CD14-positive monocyte (primary cell): Measurements from ENCODE around the gene UGGT2. TPM values are rescaled to one million over a fixed set of nuclear protein-coding genes. Genes with fewer than 3 reads are reported as not detected.

ENCODE experiments used
- DNase-seq, 3 donors: peaks; one replicate each; pipeline ENCODE4 v3.0.0-alpha.2; 2011 to 2022
- H2AFZ ChIP-seq: 2 replicates; pipeline ENCODE4 v1.6.0; 2012; ENCODE audit warnings: mild to moderate bottlenecking, low read depth, low read length, inconsistent platforms; ENCODE audit not compliant: insufficient read depth, poor library complexity, severe bottlenecking
- H3K27ac ChIP-seq, 2 donors: 1 replicate in 1 of 2; 2 replicates in 1 of 2; pipeline ENCODE4 v1.5.1; 2012 to 2013; ENCODE audit warnings: low read length in 2 of 2, control low read depth in 1 of 2, inconsistent platforms in 1 of 2, low read depth in 1 of 2, mild to moderate bottlenecking in 1 of 2
- H3K27me3 ChIP-seq, 2 donors: one replicate each; pipeline versions ENCODE4 v1.6.0 to v1.6.1; 2011 to 2013; ENCODE audit warnings: low read length in 2 of 2; ENCODE audit not compliant: control insufficient read depth in 2 of 2, insufficient read depth in 2 of 2
- H3K36me3 ChIP-seq, 2 donors: replicated peaks in 1 of 2; 1 replicate in 1 of 2; 2 replicates in 1 of 2; pipeline versions ENCODE4 v1.5.1 to v1.6.1; 2012 to 2013; ENCODE audit warnings: low read length in 2 of 2, control low read depth in 1 of 2, inconsistent platforms in 1 of 2, mild to moderate bottlenecking in 1 of 2; ENCODE audit not compliant: insufficient read depth in 2 of 2, control insufficient read depth in 1 of 2
- H3K4me1 ChIP-seq, 2 donors: 1 replicate in 1 of 2; 2 replicates in 1 of 2; pipeline versions ENCODE4 v1.5.1 to v1.6.1; 2012 to 2013; ENCODE audit warnings: low read length in 2 of 2, control low read depth in 1 of 2, inconsistent platforms in 1 of 2, mild to moderate bottlenecking in 1 of 2, moderate library complexity in 1 of 2; ENCODE audit not compliant: insufficient read depth in 2 of 2, control insufficient read depth in 1 of 2
- H3K4me2 ChIP-seq: replicated peaks from 2 replicates; pipeline ENCODE3; 2012; ENCODE audit warnings: low read length, moderate library complexity, mild to moderate bottlenecking; ENCODE audit not compliant: poor library complexity, severe bottlenecking; ENCODE audit errors: extremely low read depth
- H3K4me3 ChIP-seq, 3 experiments: fragments of 200-600 bp in 1 of 3; sonication (generic) in 1 of 3; replicated peaks in 1 of 3; 1 replicate in 2 of 3; 2 replicates in 1 of 3; pipeline ENCODE4 v1.5.1; 2011 to 2013; ENCODE audit warnings: low read length in 3 of 3, mild to moderate bottlenecking in 3 of 3, control low read depth in 2 of 3, low read depth in 2 of 3, inconsistent platforms in 1 of 3, moderate library complexity in 1 of 3
- H3K79me2 ChIP-seq: 2 replicates; pipeline ENCODE4 v1.6.0; 2012; ENCODE audit warnings: mild to moderate bottlenecking, control low read depth, inconsistent platforms, low read length, moderate library complexity; ENCODE audit not compliant: insufficient read depth
- H3K9ac ChIP-seq: 2 replicates; pipeline ENCODE4 v1.6.0; 2017; ENCODE audit warnings: low read length, mild to moderate bottlenecking; ENCODE audit not compliant: insufficient read depth, poor library complexity, severe bottlenecking
- H3K9me3 ChIP-seq, 2 donors: replicated peaks in 1 of 2; 1 replicate in 1 of 2; 2 replicates in 1 of 2; pipeline versions ENCODE4 v1.5.1 to v1.6.1; 2012 to 2013; ENCODE audit warnings: low read length in 2 of 2, control low read depth in 1 of 2; ENCODE audit not compliant: control insufficient read depth in 1 of 2, insufficient read depth in 1 of 2
- H4K20me1 ChIP-seq: 2 replicates; pipeline ENCODE4 v1.6.0; 2012; ENCODE audit warnings: mild to moderate bottlenecking, low read length, control low read depth, moderate library complexity; ENCODE audit not compliant: insufficient read depth
- H3K27ac Mint-ChIP-seq, 7 donors: one replicate each; pipeline ENCODE4 v1.8.0; 2020; ENCODE audit warnings: mild to moderate bottlenecking in 7 of 7, mixed read lengths in 7 of 7, moderate library complexity in 6 of 7, inconsistent platforms in 2 of 7
- H3K27me3 Mint-ChIP-seq, 3 donors: one replicate each; pipeline ENCODE4 v1.8.0; 2021 to 2022; ENCODE audit warnings: low read depth in 3 of 3, mild to moderate bottlenecking in 3 of 3, mixed read lengths in 3 of 3, moderate library complexity in 3 of 3, inconsistent platforms in 1 of 3
- H3K36me3 Mint-ChIP-seq, 2 donors: one replicate each; pipeline ENCODE4 v1.8.0; 2020; ENCODE audit warnings: mixed read lengths in 2 of 2, inconsistent platforms in 1 of 2, mild to moderate bottlenecking in 1 of 2
- H3K4me1 Mint-ChIP-seq: one replicate; pipeline ENCODE4 v1.8.0; 2020; ENCODE audit warnings: mild to moderate bottlenecking, mixed read lengths
- H3K4me3 Mint-ChIP-seq, 2 donors: one replicate each; pipeline ENCODE4 v1.8.0; 2020; ENCODE audit warnings: mild to moderate bottlenecking in 2 of 2, mixed read lengths in 2 of 2, moderate library complexity in 1 of 2
- H3K9me3 Mint-ChIP-seq, 7 donors: one replicate each; pipeline ENCODE4 v1.8.0; 2020 to 2022; ENCODE audit warnings: mixed read lengths in 7 of 7, mild to moderate bottlenecking in 6 of 7, moderate library complexity in 6 of 7, inconsistent platforms in 2 of 7
- CTCF ChIP-seq: fragments of 200-600 bp; IDR thresholded peaks from one replicate; pipeline ENCODE4 v1.8.0; 2022; ENCODE audit warnings: antibody characterized with exemption, mild to moderate bottlenecking
- WGBS: methylation state at CpG from one replicate; pipeline ENCODE4 v1.1.5; 2013; ENCODE audit warnings: missing lambda C conversion rate; ENCODE audit not compliant: insufficient coverage; 5-methylcytosine and 5-hydroxymethylcytosine counted together
- intact Hi-C, 2 donors: fragments of 100-400 bp; cut with micrococcal nuclease; formaldehyde crosslinking; loops; one replicate each; pipeline versions ENCODE4 v1.15.0 to v1.15.1; 2023
- polyA plus RNA-seq, 3 donors: library from polyadenylated mRNA; depleted of rRNA in 1 of 3; unstranded in 2 of 3; stranded (reverse) in 1 of 3; fragments of 300-500 nt in 2 of 3; fragments of >200 nt in 1 of 3; fragmentation: Illumina TruSeq in 2 of 3; gene quantifications; 1 replicate in 2 of 3; 2 replicates in 1 of 3; pipeline ENCODE4 v1.2.3, GENCODE V29; 2012 to 2021

UGGT2 gene
- polyA plus RNA-seq, 3 donors: 4.0 to 6.3 (median 5.6) TPM

GRCh38 chr13:95954266-95954665, 98.9 kb downstream of the UGGT2 start:
- Histone ChIP-seq H3K4me2 (no peak overlapping the region), H3K27me3 (no peaks in the 10 kb centered on the region), H3K4me3 (no peak overlapping the region), H3K79me2 (no peaks in the 10 kb centered on the region), H4K20me1 (no peaks in the 10 kb centered on the region), H3K36me3 (peaks cover 0 to 5% of the 10 kb centered on the region in 2 donors), H3K9ac (no peak overlapping the region), H3K9me3 (peaks cover 7 to 20% of the 10 kb centered on the region in 2 donors), H2AFZ (no peak overlapping the region), H3K27ac (no peak overlapping the region), H3K4me1 (no peaks in the 10 kb centered on the region)
- Mint-ChIP-seq H3K36me3 (peaks cover 8 to 37% of the 10 kb centered on the region in 2 donors), H3K4me3 (no peak overlapping the region), H3K9me3 (peaks cover 9 to 24% (median 17%) of the 10 kb centered on the region in 7 donors), H3K4me1 (peaks cover 3% of the 10 kb centered on the region), H3K27ac (no peak overlapping the region), H3K27me3 (peaks cover 0 to 3% (median 0%) of the 10 kb centered on the region in 3 donors)
- DNase-seq: no peak
- intact Hi-C loops: no loop called here
- TF ChIP-seq CTCF: no peak

DNA sequence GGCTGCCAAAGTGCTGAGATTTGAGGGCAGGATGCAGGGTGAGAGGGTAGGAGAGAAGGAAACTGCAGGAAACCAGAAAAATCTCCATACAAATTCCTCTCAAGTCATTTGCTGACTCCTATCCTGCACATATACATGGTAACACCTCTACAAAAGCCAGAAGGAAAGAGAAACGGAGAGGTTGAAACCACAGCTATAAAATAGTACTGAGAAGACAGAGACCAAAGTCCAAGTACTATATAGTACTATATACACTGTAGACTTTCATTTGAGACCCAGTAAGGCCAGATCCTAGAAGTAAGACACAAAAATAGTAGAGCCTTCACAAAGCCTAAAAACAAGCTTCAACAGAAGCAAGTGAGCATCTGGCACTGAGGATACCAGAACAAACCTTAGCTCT, 103.1 kb downstream of the UGGT2 start:
- no peak overlapping the region for H3K4me3 Mint-ChIP-seq
- H3K27me3 Mint-ChIP-seq: peaks cover 0 to 3% (median 0%) of the 10 kb centered on the region in 3 donors
- peak overlapping the region in 1 of 7 donors; percentile 78 for H3K27ac Mint-ChIP-seq
- H3K9me3 Mint-ChIP-seq: peaks cover 3 to 11% (median 8%) of the 10 kb centered on the region in 7 donors
- Histone ChIP-seq H2AFZ (no peak overlapping the region), H3K27ac (no peak overlapping the region), H3K4me3 (no peak overlapping the region), H3K4me1 (no peaks in the 10 kb centered on the region), H3K27me3 (no peaks in the 10 kb centered on the region), H4K20me1 (no peaks in the 10 kb centered on the region), H3K36me3 (peaks cover 2 to 20% of the 10 kb centered on the region in 2 donors), H3K9ac (no peak overlapping the region), H3K9me3 (peaks cover 7 to 10% of the 10 kb centered on the region in 2 donors), H3K79me2 (no peaks in the 10 kb centered on the region), H3K4me2 (no peak overlapping the region)
- H3K36me3 Mint-ChIP-seq: peaks cover 12 to 40% of the 10 kb centered on the region in 2 donors
- H3K4me1 Mint-ChIP-seq: peaks cover 2% of the 10 kb centered on the region
- DNase-seq: no peak
- intact Hi-C loops: no loop called here
- no CpG with 5 or more reads among the region's 1 CpG for WGBS
- no peak for TF ChIP-seq CTCF
